GM21825 (cell line): ENCODE results near the gene ANTKMT.

Experiments used
- ATAC-seq: cut with Tn5 transposase; IDR thresholded peaks from one replicate; pipeline ENCODE4 v1.9.1; 2021; ENCODE audit warnings: mild to moderate bottlenecking, moderate library complexity; ENCODE audit not compliant: unreplicated experiment

The ANTKMT gene

DNA sequence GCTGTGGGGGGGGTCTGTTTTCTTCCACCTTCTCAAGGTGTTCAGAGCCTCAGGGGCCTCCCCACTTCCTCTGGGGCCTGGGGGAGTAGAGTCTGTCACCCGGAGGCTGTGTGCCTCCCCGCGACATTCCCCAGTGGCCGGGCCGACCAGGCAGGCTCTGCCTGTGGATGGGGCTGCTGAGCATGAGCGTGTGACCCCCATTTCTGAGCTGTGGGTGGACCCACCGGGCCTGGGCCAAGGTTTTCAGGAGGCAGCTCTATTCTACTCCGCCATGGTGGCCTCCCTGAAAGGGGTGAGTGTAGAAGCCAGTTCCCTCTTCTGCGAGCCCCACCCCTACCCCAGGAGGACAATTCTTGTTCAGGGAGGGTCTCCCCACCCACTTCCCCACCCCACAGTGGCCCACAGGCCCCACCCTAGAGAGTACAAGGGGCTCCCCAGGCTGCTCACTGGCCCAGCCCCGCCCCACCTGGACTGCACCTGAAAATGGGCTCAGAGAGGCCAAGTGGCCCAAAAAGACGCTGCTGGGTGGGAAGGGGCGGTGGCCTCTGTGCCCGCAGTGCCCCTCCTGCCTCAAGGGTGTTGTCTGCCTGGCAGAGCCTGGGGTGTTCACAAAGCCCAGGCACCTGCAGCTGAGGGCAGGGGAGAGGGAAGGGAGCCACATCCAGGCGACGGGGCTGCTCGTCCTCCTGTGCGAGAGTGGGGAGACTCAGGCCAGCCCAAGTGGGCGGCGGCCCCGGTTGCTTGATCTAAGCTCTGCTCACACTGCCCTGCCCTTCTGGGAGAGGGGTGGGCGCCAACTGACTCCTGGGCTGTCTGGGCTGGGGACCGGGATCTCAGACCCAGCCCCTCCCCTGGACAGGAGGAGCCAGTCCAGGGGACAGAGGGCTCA is 40.9 kb downstream of the ANTKMT start:
- ATAC-seq = no peak

DNA sequence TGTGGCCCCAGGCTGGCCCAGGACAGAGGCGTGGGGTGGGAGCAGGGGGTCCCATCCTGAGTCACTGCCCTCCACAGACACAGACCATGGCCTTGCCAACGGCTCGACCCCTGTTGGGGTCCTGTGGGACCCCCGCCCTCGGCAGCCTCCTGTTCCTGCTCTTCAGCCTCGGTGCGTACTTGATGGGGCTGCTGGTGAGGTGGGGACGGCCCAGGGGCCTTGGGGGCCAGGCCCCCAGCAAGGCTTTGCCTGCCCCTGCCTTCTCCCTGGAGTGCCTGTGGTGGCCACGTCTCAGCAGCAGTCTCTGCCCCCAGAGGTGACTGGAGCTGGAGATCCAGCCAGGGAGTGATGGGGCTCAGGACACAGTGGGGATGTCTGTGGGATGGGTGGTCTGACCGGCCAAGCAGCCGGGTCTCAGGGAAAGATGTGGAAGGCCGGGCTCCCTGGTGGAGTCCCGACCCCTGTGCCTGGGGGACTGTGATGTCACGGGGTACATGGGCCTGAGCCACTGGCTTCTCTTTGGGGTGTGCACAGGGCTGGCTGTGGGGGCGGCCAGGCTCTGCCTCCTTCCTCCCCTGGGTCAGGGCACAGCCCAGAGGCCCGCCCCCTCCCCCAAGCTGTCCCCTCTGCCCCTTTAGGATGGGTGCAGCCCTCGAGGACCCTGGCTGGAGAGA is 41.8 kb downstream of the ANTKMT start:
- no peak for ATAC-seq

DNA sequence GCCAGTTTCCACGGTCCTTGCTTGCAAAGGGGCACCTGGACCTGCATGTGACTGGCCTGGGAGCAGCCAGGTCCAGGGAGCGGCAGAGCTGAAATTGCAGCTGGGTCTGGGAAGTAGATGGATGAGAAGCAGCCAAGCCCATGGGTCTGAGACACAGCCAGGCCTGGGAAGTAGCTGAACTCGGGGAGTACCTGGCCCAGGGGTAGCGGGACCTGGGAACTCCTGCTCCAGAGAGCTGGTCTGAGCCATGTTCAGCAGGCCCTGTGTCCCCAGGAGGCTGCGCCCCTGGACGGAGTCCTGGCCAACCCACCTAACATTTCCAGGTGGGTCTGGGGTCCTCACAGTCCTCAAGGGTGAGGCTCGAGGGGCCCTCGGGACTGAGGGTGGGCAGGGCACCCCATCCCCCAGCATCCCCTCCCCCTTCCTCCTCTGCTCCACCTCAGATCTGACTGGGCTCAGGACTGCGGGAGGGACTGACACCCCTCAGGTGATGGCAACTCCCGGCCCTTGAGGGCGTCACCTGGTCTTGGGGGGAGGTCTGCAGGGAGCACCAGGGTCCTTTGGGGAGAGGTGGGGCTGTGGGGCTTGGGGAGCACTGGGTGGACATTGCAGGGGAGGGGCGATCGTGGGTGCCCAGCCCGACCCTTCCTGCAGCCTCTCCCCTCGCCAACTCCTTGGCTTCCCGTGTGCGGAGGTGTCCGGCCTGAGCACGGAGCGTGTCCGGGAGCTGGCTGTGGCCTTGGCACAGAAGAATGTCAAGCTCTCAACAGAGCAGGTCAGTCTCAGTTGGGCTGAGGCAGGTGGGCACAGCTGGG is 42.6 kb downstream of the ANTKMT start:
- no peak for ATAC-seq

DNA sequence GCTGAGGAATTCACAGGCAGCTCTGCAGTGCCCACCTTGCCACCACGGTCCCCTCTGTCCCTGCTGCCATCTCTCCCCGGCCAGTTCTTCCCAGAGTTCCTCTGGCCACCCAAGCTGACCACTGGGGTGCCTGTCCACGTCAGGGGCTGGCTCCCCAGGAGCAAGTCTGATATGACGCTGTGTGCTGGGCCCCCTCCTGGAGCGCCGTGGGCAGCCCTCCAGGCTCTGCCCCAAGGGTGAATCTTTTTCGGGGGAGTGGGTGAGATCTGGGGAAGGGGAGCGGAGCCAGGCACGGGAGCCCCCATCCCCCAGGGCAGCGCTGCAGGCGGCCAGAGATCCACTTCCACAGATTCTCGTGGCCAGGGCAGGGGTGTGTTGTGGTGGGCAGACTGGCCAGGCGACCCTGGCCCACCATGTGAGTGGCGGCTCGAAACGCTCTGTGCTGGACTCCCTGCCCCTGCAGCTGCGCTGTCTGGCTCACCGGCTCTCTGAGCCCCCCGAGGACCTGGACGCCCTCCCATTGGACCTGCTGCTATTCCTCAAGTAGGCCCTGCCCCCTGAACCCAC is 43.3 kb downstream of the ANTKMT start:
- no peak for ATAC-seq

DNA sequence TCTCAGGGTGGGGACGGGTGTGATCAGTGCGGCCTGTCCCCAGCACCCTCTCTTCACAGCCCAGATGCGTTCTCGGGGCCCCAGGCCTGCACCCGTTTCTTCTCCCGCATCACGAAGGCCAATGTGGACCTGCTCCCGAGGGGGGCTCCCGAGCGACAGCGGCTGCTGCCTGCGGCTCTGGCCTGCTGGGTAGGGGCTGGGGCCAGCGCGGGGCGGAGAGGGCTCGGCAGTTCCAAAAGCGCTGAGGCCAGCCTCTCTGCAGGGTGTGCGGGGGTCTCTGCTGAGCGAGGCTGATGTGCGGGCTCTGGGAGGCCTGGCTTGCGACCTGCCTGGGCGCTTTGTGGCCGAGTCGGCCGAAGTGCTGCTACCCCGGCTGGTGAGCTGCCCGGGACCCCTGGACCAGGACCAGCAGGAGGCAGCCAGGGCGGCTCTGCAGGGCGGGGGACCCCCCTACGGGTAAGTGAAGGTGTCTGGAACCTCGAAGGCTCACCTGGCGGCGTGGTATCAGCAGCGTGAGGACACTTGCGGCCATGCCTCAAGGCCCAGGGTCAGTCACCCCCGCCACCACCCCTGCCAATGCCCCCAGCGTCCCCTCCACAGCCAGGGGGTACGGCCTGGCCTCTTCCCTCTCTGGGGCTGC is 44.0 kb downstream of the ANTKMT start:
- ATAC-seq = no peak

DNA sequence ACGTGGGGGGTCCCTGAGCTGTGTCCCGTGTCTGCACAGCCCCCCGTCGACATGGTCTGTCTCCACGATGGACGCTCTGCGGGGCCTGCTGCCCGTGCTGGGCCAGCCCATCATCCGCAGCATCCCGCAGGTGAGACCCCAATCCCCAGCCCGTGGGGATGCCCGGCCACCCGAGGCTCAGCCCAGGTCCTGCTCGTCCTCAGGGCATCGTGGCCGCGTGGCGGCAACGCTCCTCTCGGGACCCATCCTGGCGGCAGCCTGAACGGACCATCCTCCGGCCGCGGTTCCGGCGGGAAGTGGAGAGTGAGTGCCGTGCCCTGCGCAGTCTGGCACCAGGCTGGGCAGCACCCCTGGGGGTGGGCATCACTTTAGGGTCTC is 44.5 kb downstream of the ANTKMT start:
- ATAC-seq = no peak

DNA sequence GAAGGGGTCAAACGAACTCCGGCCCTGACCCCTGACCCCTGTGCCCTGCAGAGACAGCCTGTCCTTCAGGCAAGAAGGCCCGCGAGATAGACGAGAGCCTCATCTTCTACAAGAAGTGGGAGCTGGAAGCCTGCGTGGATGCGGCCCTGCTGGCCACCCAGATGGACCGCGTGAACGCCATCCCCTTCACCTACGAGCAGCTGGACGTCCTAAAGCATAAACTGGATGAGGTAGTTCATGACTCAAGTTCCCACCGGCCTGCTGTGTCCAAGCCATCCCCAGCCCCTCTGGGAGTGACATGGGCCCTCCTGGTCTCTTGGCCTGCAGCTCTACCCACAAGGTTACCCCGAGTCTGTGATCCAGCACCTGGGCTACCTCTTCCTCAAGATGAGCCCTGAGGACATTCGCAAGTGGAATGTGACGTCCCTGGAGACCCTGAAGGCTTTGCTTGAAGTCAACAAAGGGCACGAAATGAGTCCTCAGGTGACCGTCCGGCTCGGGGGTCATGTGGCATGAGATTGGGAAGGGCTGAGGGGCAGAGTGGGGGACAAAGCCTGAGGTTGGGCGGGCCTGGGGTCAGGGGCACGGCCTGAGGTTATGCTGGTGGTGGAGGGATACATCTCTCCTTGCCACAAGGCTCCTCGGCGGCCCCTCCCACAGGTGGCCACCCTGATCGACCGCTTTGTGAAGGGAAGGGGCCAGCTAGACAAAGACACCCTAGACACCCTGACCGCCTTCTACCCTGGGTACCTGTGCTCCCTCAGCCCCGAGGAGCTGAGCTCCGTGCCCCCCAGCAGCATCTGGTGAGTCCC is 45.3 kb downstream of the ANTKMT start:
- ATAC-seq = no peak

DNA sequence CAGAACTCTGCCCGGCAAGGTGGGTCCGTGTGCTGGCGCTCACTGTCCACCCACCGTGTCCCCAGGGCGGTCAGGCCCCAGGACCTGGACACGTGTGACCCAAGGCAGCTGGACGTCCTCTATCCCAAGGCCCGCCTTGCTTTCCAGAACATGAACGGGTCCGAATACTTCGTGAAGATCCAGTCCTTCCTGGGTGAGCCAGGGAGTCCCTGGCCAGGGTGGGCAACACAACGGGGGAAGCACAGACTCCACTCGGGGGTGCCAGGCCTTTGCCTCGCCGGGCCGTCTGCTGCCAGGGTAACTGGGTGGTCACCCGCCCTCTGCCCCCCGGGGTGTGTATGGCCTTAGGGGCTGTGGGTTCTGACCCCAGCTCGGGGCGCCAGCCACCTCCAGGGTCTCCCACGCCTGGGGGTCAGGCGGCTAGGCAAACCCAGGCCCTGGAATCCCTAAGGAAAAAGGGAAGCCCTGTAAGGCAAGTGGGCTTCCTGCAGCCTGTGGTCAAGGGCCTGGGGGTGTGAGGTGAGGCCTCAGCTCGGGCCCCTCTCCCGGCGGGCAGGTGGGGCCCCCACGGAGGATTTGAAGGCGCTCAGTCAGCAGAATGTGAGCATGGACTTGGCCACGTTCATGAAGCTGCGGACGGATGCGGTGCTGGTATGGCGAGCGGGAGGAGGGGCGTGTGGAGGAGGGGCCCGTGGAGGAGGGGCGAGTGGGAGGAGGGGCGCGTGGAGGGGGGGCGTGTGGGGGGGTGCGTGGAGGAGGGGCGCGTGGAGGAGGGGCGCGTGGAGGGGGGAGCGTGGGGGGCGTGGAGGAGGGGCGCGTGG is 46.1 kb downstream of the ANTKMT start:
- ATAC-seq = no peak

DNA sequence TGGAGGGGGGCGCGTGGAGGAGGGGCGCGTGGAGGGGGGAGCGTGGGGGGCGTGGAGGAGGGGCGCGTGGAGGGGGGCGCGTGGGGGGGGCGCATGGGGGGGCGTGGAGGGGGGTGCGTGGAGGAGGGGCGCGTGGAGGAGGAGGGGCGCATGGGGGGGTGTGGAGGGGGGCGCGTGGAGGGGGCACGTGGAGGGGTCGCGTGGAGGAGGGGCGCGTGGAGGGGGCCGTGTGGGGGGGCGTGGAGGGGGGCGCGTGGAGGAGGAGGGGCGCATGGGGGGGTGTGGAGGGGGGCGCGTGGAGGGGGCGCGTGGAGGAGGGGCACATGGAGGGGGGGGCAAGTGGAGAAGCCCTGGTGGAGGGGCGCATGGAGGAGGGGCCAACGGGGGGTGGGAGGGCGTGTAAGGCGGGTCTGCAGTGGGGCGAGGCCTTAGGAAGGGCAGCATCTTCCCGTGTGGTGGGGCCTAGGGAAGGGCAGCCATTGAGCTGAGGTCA is 46.8 kb downstream of the ANTKMT start:
- ATAC-seq = no peak

DNA sequence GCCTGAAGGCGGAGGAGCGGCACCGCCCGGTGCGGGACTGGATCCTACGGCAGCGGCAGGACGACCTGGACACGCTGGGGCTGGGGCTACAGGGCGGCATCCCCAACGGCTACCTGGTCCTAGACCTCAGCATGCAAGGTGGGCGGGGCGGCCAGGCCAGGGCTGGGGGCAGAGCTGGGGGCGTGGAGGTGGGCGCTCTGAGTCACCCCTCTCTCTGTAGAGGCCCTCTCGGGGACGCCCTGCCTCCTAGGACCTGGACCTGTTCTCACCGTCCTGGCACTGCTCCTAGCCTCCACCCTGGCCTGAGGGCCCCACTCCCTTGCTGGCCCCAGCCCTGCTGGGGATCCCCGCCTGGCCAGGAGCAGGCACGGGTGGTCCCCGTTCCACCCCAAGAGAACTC is 47.5 kb downstream of the ANTKMT start:
- no peak for ATAC-seq

DNA sequence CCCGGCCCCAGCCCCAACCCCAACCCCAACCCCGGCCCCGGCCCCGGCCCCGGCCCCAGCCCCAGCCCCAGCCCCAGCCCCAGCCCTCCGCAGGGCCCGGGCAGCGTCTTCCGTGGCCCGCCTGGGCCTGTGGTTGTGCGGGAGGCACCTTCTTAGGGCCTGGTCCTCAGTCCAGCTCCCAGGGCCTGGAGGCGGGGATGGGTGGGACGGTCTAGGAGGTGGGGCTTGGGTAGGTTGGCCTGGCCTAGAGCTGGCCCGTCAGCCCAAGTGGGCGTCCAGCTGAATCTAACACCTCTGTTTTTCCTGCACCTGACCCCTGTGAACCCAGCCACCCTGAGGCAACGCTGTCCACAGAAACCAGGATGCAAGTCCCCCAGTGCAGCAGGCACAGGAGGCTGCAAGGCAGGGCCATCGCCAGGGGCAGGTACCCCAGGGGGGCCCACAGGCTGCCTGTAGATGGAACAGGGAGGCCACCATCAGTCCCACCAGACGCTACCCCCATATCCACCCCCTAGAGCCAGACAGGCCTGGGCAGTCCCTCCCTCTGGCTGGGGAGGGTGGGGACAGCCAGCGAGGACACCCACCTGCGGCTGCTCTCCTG is 48.3 kb downstream of the ANTKMT start:
- ATAC-seq = no peak

DNA sequence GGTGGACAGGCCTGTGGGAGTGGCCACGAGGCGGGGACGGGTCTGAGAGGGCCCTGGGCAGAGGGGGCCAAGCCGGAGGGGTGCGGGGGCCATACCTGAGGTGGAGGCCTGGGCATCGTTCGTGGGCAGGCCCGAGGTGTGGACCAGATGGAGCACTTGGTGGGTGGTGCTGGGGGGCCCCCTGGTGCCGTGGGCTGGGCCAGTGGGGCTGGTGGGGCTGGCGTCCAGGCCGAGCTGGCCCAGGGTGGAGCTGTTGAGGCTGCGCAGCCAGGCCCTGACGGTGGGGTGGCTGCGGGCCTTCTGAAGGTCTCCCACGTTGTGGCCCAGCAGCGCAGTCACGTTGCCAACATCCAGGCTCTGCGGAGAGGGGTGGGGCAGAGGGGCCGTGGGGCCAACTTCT is 49.0 kb downstream of the ANTKMT start:
- ATAC-seq = no peak

DNA sequence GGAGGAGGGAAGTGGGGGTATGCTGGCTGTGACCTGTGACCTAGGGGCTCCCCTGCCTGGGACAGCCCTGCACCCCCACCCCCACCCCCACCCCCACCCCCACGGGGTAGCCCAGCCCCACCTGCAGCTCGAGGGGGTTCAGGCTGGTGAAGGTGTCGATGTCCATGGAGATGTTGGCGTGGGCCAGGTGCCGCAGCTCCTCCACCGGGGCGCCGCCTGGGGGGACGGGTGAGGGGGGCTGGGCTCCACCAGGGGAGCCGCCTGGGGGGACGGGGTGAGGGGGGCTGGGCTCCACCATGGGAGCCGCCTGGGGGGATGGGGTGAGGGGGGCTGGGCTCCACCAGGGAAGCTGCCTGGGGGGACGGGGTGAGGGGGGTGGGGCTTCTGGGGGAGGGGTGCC is 49.5 kb downstream of the ANTKMT start:
- no peak for ATAC-seq
